ENCODE results near the gene KCNMA1. TPM values are rescaled to one million over a fixed set of nuclear protein-coding genes. Genes with fewer than 3 reads are reported as not detected.

The KCNMA1 gene
- total RNA-seq, 4 donors from 2014 or later: 146 to 300 (median 265) TPM

DNA sequence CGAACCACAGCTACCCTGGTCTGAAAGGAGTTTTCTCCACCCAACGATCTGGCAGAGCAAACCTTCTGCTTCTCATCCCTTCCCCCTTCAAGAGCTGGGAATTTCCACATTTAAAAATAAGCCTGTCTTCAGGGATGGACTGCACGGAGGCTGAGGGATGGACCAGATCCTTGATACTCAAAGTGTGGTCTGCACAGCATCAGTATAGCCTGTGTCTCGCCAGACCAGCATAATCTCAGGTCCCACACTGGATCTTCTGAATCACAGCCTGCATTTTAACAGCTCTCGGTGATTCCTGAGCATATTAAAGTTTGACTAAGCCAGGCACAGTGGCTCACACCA is 7.1 kb downstream of the KCNMA1 start:
- H3K36me3 ChIP-seq: no peaks in the 10 kb centered on the region
- H3K4me1 ChIP-seq: peaks cover 0 to 98% (median 87%) of the 10 kb centered on the region in 4 donors
- no peak for TF ChIP-seq POLR2A (IDR thresholded peaks at IDR 0.05; ENCODE audit: low read depth)
- no peak for TF ChIP-seq EP300 (IDR thresholded peaks at IDR 0.05)
- TF ChIP-seq, protein P1, sequence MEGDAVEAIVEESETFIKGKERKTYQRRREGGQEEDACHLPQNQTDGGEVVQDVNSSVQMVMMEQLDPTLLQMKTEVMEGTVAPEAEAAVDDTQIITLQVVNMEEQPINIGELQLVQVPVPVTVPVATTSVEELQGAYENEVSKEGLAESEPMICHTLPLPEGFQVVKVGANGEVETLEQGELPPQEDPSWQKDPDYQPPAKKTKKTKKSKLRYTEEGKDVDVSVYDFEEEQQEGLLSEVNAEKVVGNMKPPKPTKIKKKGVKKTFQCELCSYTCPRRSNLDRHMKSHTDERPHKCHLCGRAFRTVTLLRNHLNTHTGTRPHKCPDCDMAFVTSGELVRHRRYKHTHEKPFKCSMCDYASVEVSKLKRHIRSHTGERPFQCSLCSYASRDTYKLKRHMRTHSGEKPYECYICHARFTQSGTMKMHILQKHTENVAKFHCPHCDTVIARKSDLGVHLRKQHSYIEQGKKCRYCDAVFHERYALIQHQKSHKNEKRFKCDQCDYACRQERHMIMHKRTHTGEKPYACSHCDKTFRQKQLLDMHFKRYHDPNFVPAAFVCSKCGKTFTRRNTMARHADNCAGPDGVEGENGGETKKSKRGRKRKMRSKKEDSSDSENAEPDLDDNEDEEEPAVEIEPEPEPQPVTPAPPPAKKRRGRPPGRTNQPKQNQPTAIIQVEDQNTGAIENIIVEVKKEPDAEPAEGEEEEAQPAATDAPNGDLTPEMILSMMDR (IDR thresholded peaks at IDR 0.05): no peak
- TF ChIP-seq POLR2AphosphoS5 (IDR thresholded peaks at IDR 0.05): no peak
- 63% methylated on average over 5 of the region's 5 CpGs for WGBS
- intact Hi-C loops (cut with DNase I): no loop called here
- H3K27ac ChIP-seq (replicated peaks in 1 of 4): peak overlapping the region; percentile 53 to 93 (median 74)
- no peaks in the 10 kb centered on the region for H3K27me3 ChIP-seq
- no peaks in the 10 kb centered on the region for H3K9me3 ChIP-seq
- H3K4me3 ChIP-seq: peak overlapping the region in 2 of 4 donors; percentile 28 to 35
- no peak for DNase-seq (ENCODE audit: extremely low spot score)

DNA sequence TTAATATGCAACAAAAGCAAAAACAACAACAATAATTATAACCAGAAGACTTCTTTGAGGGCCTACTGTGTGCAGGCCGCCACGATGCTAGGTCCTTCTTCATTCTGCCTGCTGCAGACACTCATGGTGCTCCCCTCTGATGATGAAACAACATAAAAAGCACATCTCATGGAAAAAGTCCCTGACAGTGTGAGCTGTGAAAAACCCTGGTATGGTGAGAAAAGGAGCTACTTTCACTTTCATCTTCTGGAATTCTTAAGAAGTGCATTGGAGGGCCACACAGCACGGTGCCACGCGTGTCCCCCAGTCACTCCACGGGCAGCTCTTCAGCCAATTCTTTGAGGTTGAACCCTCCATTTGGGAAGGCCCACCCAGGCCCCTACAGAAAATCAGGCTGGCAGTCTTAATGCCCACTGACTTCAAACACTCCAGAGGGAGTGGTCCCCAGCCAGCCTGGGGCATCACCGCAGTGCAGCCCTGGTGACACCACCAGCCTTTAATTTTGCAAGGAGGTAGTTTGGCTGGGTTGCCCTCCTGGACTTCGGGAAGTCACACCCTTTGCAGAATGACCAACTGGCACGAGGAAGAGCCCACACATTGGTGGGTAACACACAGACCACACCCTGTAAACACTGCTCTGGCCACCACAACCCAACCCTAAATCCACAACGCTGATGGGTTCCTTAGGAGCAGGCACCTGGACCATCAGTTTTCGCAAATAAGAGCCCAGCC is 7.7 kb downstream of the KCNMA1 start:
- WGBS: 76% methylated on average over 10 of the region's 11 CpGs
- intact Hi-C loops (cut with DNase I): no loop called here
- peak overlapping the region in 2 of 4 donors; percentile 28 to 35 for H3K4me3 ChIP-seq

DNA sequence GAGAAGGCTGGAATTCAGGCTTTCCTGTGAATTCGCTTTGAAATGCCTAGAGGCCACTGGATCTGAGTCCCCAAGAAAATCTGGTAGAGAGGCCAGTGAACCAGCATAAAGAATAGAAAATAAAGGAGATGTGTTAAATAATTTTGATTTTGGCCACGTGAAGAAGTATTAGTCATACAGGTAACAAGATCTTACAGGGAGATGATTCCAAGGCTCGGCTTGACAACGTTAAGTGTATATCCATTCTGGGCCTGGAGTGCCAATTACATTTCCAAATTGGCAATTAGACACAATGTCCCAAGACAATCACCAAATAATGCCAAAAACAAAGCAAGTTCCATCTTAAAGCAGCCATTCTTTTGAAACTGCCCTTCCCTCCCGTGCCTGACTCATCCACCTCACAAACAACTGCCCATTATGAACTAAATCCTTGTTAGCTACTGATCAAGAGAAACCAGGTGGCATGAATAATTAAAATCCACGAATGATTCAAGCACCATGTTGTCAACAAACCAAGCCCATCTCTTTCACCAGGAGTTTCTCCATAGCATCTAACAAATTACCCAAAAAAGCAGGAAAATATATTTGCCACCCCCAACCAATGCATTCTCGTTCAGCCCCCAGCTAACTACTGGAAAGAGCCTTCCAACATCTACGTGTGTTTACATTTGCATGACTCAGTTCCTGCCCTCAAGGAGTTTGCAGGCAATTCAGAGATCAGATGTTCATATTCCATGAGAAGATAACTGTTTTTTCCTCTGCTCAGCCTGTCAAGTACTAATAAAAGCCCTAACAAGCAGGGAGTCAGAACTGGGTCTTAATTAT is 8.5 kb downstream of the KCNMA1 start:
- Histone ChIP-seq H3K27me3 (no peaks in the 10 kb centered on the region), H3K4me1 (peaks cover 0 to 100% (median 94%) of the 10 kb centered on the region in 4 donors), H3K4me3 (no peak overlapping the region), H3K36me3 (no peaks in the 10 kb centered on the region), H3K27ac (replicated peaks in 1 of 4) (peak overlapping the region; percentile 53 to 93 (median 74)), H3K9me3 (no peaks in the 10 kb centered on the region)
- intact Hi-C loops (cut with DNase I): no loop called here
- TF ChIP-seq POLR2AphosphoS5 (IDR thresholded peaks at IDR 0.05) (no peak), POLR2A (IDR thresholded peaks at IDR 0.05; ENCODE audit: low read depth) (no peak), EP300 (IDR thresholded peaks at IDR 0.05) (no peak)
- TF ChIP-seq, protein P1 (IDR thresholded peaks at IDR 0.05): no peak
- WGBS: 69% methylated on average over 8 of the region's 8 CpGs
- DNase-seq (ENCODE audit: extremely low spot score): no peak

More for the DNA sequence above, 7.7 kb downstream of the KCNMA1 start:
- no peaks in the 10 kb centered on the region for H3K36me3 ChIP-seq
- H3K4me1 ChIP-seq: peaks cover 0 to 100% (median 91%) of the 10 kb centered on the region in 4 donors
- no peak for TF ChIP-seq POLR2A (IDR thresholded peaks at IDR 0.05; ENCODE audit: low read depth)
- TF ChIP-seq EP300 (IDR thresholded peaks at IDR 0.05): no peak
- TF ChIP-seq POLR2AphosphoS5 (IDR thresholded peaks at IDR 0.05): no peak
- TF ChIP-seq, protein P1 (IDR thresholded peaks at IDR 0.05): no peak
- DNase-seq (ENCODE audit: extremely low spot score): no peak
- H3K9me3 ChIP-seq: no peaks in the 10 kb centered on the region
- no peaks in the 10 kb centered on the region for H3K27me3 ChIP-seq
- peak overlapping the region; percentile 53 to 93 (median 74) for H3K27ac ChIP-seq (replicated peaks in 1 of 4)

DNA sequence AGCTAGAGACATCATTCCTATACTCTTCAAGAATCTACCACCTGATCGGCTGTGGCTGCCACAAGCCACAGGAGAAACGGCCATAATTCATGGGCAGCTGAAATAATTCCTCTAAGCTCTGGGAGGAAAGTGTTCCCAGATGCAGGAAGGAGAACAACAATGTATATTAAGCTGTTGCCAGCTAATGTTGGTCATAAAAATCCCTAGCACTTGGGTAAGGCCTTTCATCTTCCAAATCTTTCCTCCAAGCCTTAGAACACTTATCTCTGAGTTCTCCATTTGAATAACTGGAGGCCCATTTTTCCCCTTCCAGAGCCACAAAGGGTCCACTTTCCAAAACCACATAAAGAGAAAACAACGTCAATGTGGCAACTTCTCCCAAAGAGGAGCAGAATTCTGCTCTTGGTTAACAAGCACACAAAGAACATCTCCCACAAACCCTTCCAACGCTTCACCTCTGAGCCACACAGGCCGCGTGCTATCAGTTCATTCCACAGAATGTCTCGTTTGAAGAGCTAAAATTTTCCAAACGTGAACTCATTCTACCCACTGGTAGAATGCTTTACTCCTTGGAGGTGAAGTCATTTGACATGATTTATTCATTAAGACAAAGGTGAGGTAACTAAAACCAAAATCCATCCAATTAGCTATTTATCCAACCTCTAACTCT is 11.2 kb downstream of the KCNMA1 start:
- peak overlapping the region; percentile 28 to 92 (median 53) for H3K27ac ChIP-seq (replicated peaks in 1 of 4)
- TF ChIP-seq POLR2AphosphoS5 (IDR thresholded peaks at IDR 0.05) (no peak), POLR2A (IDR thresholded peaks at IDR 0.05; ENCODE audit: low read depth) (no peak), EP300 (IDR thresholded peaks at IDR 0.05) (no peak)
- TF ChIP-seq, protein P1 (IDR thresholded peaks at IDR 0.05): no peak
- WGBS: 73% methylated on average over 8 of the region's 8 CpGs

More for the DNA sequence above, 11.2 kb downstream of the KCNMA1 start:
- Histone ChIP-seq H3K4me1 (peaks cover 0 to 99% (median 94%) of the 10 kb centered on the region in 4 donors), H3K4me3 (no peak overlapping the region), H3K36me3 (no peaks in the 10 kb centered on the region), H3K27me3 (no peaks in the 10 kb centered on the region), H3K9me3 (no peaks in the 10 kb centered on the region)
- intact Hi-C loops (cut with DNase I): no loop called here
- no peak for DNase-seq (ENCODE audit: extremely low spot score)
